Panc1 (cell line): ENCODE data around the gene E2F1. TPM values are rescaled to one million over a fixed set of nuclear protein-coding genes. Genes with fewer than 3 reads are reported as not detected.

Experiments used
- ATAC-seq: fragments of 200-7000 bp; cut with Tn5 transposase; 2 replicates; pipeline ENCODE4 v1.9.1; 2020; ENCODE audit warnings: mild to moderate bottlenecking, moderate library complexity
- BruUV-seq: library from RNA; stranded (reverse); fragments of 400-500 nt; replicated peaks from 2 replicates; lab custom pipeline; 2021; lab: Mats Ljungman, UMichigan
- CTCF ChIA-PET: fragments of 300-600 bp; sonication (Branson Sonifier 250); formaldehyde crosslinking; loops from one replicate; lab custom pipeline; 2022; ENCODE audit warnings: antibody characterized with exemption; lab: Charles Lee
- POLR2A ChIA-PET: fragments of 300-600 bp; sonication (Branson Sonifier 250); formaldehyde crosslinking; loops from one replicate; lab custom pipeline; 2022; ENCODE audit warnings: antibody characterized with exemption; lab: Charles Lee
- DNase-seq: peaks from one replicate; pipeline ENCODE4 v3.0.0-alpha.2; 2010; ENCODE audit warnings: low read depth, low spot score
- H3K27ac ChIP-seq: 2 replicates; pipeline ENCODE4 v1.5.1; 2011; ENCODE audit warnings: mild to moderate bottlenecking, low read length, inconsistent platforms
- H3K27me3 ChIP-seq: fragments of 200-500 bp; sonication (Bioruptor generic); 2 replicates; pipeline ENCODE4 v1.6.0; 2014; ENCODE audit warnings: low read length, inconsistent platforms; ENCODE audit not compliant: control insufficient read depth, insufficient read depth
- H3K36me3 ChIP-seq: fragments of 200-500 bp; sonication (Bioruptor generic); 2 replicates; pipeline ENCODE4 v1.5.1; 2014; ENCODE audit warnings: inconsistent platforms, mild to moderate bottlenecking, low read length, moderate library complexity; ENCODE audit not compliant: control insufficient read depth, insufficient read depth
- H3K4me1 ChIP-seq: 2 replicates; pipeline ENCODE4 v1.5.1; 2011; ENCODE audit warnings: inconsistent platforms, mild to moderate bottlenecking, low read length, moderate library complexity; ENCODE audit not compliant: control insufficient read depth, insufficient read depth
- H3K4me3 ChIP-seq, 2 experiments: 2 replicates each; pipeline ENCODE4 v1.5.1; 2011 to 2012; ENCODE audit warnings: low read depth in 2 of 2, low read length in 2 of 2, mild to moderate bottlenecking in 2 of 2, inconsistent platforms in 1 of 2, moderate library complexity in 1 of 2
- H3K9me3 ChIP-seq: fragments of 200-500 bp; sonication (Bioruptor generic); 2 replicates; pipeline ENCODE4 v1.5.1; 2014; ENCODE audit warnings: low read depth, mild to moderate bottlenecking, inconsistent platforms, low read length, moderate library complexity; ENCODE audit not compliant: control insufficient read depth, insufficient read depth
- CTCF ChIP-seq: fragments of 450-650 bp; IDR thresholded peaks from 2 replicates; pipeline ENCODE4 v1.5.1; 2017; ENCODE audit warnings: mild to moderate bottlenecking
- POLR2AphosphoS5 ChIP-seq: IDR thresholded peaks from 2 replicates; pipeline ENCODE4 v1.6.1; 2012; ENCODE audit warnings: mild to moderate bottlenecking, low read depth, low read length, moderate library complexity
- REST ChIP-seq, 2 experiments: IDR thresholded peaks; 2 replicates each; pipeline ENCODE4 v1.6.1; 2011 to 2012; ENCODE audit warnings: low read depth in 2 of 2, control low read depth in 1 of 2, low read length in 1 of 2, mild to moderate bottlenecking in 1 of 2, moderate library complexity in 1 of 2; ENCODE audit not compliant: insufficient read depth in 1 of 2
- SIN3A ChIP-seq: IDR thresholded peaks from 2 replicates; pipeline ENCODE4 v1.6.1; 2012; ENCODE audit warnings: low read depth, mild to moderate bottlenecking, low read length, moderate library complexity, borderline replicate concordance; ENCODE audit not compliant: insufficient read depth
- TCF7L2 ChIP-seq: IDR thresholded peaks from 2 replicates; pipeline ENCODE4 v1.6.1; 2011; ENCODE audit warnings: mild to moderate bottlenecking, low read depth, low read length, inconsistent platforms
- in situ Hi-C: cut with HindIII; loops from 2 replicates; pipeline ENCODE4 v1.10.0; 2016; ENCODE audit warnings: low sequenced_read_pairs, low pct_unique_long_range_greater_than_20kb
- intact Hi-C: fragments of 100-400 bp; cut with micrococcal nuclease; formaldehyde crosslinking; loops from one replicate; pipeline ENCODE4 v1.10.0; 2022; ENCODE audit not compliant: unreplicated experiment
- total RNA-seq: library from RNA; stranded (reverse); gene quantifications from one replicate; pipeline ENCODE4 v1.2.1, GENCODE V29; 2021; ENCODE audit not compliant: unreplicated experiment

Gene E2F1
- total RNA-seq, 1 experiment from 2014 or later: 64.2 TPM

GRCh38 chr20:33681288-33681687 lies 4.9 kb downstream of the E2F1 start:
- H3K27ac ChIP-seq: no peak overlapping the region
- peaks cover 6% of the 10 kb centered on the region for H3K4me1 ChIP-seq
- no peaks in the 10 kb centered on the region for H3K36me3 ChIP-seq
- BruUV-seq: no TSS peak
- intact Hi-C loops: no loop called here
- TF ChIP-seq CTCF: no peak
- no peak for TF ChIP-seq SIN3A
- TF ChIP-seq TCF7L2: no peak
- TF ChIP-seq REST (IDR thresholded peaks at IDR 0.05; ENCODE audit: insufficient read depth in 1 of 2, low read depth in 2 of 2, low read length in 1 of 2): no peak
- no peak for TF ChIP-seq POLR2AphosphoS5
- in situ Hi-C loops: no loop called here
- H3K27me3 ChIP-seq: no peaks in the 10 kb centered on the region
- ATAC-seq (no peak), DNase-seq (no peak)
- CTCF ChIA-PET: no interaction called here
- POLR2A ChIA-PET: interaction anchor here (0.5 to 0.6 kb wide), 2 partner anchors 136 to 1773 kb away, joined by 3 to 8 read pairs; no protein-coding TSS in a partner anchor
- H3K4me3 ChIP-seq: no peak overlapping the region
- H3K9me3 ChIP-seq: no peaks in the 10 kb centered on the region

GRCh38 chr20:33680686-33681085 lies 5.5 kb downstream of the E2F1 start:
- no peak for ATAC-seq
- no peak for DNase-seq
- no peaks in the 10 kb centered on the region for H3K36me3 ChIP-seq
- no peak overlapping the region for H3K27ac ChIP-seq
- intact Hi-C loops: no loop called here
- no TSS peak for BruUV-seq
- in situ Hi-C loops: no loop called here
- no peak overlapping the region for H3K4me3 ChIP-seq
- H3K9me3 ChIP-seq: no peaks in the 10 kb centered on the region
- no peaks in the 10 kb centered on the region for H3K27me3 ChIP-seq
- ChIA-PET CTCF (no interaction called here), POLR2A (interaction anchor here (0.6 kb wide), 1 partner anchor 1772 kb away, joined by 8 read pairs; no protein-coding TSS in a partner anchor)
- H3K4me1 ChIP-seq: peaks cover 10% of the 10 kb centered on the region
- TF ChIP-seq POLR2AphosphoS5: no peak
- TF ChIP-seq REST (IDR thresholded peaks at IDR 0.05; ENCODE audit: insufficient read depth in 1 of 2, low read depth in 2 of 2, low read length in 1 of 2): no peak
- TF ChIP-seq TCF7L2: no peak
- no peak for TF ChIP-seq SIN3A
- TF ChIP-seq CTCF: no peak
